NCI-H146 treated with DMSO at 0.1 percent for 48 hours (cell line): ENCODE results near the gene USP54.

Source experiments
- DNase-seq: peaks from one replicate; lab custom pipeline; 2025; ENCODE audit not compliant: unreplicated experiment; lab: John Stamatoyannopoulos, UW

The USP54 gene

DNA sequence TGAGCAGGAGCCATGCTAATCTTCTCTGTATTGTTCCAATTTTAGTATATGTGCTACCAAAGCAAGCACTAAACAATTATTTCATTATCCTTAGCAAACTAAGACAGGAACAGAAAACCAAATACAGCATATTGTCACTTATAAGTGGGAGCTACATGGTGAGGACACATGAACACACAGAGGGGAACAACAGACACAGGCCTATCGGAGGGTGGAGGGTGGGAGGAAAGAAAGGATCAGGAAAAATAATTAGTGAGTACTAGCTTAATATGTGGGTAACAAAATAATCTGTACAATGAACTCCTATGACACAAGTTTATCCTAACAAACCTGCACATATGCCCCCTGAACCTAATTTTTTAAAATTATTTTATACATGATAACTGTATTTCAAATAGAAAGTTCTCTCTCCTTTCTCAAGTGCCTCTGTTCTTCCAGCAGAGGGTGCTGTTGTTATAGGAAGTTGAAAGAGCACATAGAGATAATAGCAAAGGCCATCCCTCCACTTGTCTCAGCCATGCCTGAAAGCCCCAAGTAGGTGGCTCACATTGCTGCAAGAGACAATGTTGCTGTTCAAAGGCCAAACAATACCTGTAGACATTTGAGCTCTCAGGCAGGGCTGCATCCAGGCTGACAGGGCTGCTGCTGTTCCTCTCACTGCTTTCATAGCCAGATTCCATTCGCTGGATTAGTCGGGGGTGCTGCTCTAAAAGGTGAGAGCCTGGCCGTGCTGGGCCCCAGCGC is 61.9 kb downstream of the USP54 start:
- DNase-seq = peak; percentile 71

DNA sequence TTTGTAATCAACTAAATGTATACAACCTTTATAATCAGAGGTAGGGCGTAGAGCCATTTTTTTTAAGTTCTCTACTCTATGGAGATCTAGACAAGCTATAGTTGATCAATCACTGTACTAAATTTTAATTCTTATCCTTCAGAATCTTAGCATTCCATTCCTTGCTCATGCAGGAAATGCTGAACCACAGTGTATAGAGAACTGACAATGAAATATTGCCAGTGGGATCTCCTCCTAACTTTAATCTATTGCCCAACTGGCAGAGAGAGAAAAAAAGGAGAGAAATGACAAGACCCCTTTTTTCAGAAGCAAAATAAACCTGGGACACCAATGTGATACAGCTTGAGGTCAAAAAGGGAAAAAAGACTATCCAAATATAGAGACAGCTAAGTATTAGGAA is 68.9 kb downstream of the USP54 start:
- no peak for DNase-seq

DNA sequence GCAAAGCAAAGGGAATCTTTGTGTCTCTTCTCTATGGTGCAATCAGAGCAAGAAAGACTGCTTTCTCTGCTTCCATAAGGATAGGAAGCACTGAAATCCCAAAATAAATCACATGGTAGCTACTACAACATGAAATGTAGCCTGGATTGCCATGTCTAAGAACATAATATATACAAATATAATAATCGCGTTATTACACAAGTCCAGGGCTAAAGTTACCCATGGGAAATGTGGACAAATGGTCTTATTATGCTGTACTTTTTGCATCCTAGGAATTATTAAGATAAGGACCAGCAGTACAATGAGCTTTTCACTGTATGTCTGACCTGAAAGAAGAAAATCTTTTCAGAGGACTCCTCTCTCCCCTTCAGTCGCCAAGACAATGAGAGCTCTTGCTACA is 71.8 kb downstream of the USP54 start:
- no peak for DNase-seq

DNA sequence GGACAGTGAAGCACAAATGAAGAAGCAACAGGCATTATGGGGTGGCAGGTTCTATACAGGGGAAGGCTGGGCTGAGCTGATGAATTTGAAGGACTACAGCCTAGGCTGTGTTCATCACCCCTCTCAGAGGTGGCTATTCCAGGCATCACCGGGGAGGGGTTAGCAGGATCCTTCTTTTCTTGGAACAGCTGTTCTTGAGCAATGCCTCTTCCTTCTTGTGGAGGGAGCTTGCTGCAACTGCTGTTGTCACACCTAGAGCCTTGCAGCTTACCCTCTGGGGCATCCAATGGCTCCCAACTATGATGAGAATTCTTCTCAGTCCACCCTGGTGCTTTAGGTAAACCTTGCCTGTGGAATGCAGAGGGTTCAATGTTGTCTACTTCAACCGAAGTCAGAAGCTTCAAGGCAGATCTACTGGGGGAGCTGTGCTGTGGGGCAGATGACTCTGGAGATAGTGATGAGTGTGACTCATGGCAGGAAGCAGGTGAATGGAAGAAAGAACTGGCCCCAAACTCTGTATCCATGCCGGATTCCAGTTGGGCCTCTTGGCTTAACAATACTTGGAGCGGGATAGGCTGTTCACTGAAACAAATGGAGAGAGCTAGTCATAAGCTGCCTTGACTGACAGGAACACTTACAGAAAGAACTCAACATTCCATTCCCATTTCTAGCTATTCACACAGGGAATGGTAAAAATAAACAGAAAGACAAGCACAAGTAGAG is 73.8 kb downstream of the USP54 start:
- DNase-seq = no peak

DNA sequence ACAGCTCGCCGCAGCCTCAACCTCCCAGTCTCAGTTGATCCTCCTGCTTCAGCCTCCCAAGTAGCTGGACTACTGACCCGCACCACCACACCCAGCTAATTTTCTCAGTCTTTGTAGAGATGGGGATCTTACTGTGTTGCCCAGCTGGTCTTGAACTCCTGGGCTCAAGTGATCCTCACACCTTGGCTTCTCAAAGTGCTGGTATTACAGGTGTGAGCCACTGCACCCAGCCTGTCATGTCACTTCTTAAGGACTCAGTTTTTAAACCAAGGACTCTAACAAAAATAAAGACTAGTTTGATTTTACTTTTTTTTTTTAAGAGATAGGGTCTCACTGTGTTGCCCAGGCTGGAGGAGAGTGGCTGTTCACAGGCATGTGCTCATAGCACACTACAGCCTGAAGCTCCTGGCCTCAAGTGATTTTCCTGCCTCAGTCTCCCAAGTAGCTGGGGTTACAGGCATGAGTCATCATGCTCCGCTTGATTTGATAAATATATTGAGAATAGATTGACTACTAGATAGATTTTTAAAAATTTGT is 78.9 kb downstream of the USP54 start:
- no peak for DNase-seq

DNA sequence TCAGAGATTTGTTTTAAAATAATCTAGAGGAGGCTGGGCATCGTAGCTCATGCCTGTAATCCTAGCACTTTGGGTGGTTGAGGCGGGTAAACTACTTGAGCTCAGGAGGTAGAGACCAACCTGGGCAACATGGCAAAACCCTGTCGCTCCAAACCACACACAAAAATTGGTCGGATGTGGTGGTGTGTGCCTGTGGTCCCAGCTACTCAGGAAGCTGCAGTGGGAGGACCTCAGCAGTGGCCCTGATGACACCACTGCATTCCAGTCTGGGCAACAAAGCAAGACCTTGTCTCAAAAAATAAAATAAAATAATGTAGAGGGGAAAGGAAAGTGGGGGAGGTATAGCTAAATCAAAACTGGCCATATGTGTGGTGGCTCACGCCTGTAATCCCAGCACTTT is 81.4 kb downstream of the USP54 start:
- no peak for DNase-seq

DNA sequence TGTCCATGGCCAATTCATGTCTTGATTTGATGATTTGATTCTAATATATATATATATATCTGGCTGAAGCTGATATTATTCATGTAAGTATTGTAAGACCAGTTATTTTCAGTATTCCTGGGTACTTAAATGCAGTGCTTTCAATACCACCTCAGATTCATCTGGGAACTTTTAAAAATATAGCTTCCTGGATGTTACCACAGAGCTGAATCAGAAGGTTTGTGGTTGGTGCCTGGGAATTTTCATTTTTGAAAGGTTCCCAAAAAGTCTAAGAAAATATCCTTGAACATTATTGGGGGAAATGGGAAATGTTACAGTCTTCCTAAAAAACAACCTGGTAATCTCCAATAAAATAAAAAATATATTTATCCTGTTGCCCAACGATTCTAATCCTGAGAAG is 84.7 kb downstream of the USP54 start:
- DNase-seq = no peak

DNA sequence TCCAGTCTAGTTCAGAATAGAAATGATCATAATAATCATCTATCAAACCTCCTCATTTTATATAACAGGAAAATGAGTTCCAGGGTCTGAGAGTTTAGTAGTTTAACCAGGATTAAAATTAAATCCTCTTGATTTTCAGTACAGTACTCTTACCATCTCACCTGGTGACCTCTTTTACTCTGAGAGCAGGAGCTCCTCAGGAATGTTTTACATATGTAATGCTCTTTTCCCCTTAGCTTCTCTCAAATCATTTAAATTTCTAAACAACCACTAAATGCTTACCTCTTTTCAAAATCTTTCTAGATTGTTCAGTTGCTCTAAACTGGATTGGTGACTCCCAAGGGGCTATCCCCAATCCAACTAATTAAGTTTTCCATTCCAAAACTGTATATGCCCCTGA is 85.1 kb downstream of the USP54 start:
- DNase-seq = no peak

DNA sequence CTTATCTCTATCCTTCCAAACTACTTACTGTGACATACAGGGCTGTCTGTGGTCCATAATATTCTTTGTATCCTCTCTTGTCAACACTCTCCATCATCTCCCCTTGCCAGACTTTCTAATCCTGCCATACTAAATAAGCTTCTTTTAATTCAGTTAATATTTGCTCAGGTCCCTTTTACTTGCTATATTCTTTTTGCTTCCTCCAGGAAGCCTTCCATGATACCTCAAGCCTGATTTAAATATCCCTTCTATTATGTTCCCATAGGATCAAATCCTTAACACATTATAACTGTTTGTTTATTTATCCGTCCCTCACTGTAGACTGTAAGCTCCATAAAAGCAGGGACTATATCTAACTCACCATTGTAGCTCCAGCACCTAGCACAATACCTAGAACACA is 88.1 kb downstream of the USP54 start:
- no peak for DNase-seq

DNA sequence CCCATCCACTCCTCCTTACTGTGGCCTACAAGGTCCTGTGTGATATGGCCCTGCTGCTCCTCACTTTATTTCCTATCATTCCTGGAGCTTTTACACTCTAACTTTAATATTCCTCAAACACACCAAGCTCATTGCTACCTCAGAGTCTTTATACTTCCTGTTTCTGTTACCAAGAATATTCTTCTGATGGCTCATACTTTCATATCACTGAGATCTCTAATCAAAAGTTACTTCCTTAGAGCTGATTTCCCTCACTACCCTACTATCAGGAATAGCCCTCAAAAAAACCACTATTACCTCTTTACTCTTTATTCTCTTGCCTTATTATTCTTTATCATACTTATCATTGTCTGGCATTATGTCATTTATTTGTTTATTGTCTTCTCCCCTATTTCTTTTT is 89.5 kb downstream of the USP54 start:
- DNase-seq = no peak

DNA sequence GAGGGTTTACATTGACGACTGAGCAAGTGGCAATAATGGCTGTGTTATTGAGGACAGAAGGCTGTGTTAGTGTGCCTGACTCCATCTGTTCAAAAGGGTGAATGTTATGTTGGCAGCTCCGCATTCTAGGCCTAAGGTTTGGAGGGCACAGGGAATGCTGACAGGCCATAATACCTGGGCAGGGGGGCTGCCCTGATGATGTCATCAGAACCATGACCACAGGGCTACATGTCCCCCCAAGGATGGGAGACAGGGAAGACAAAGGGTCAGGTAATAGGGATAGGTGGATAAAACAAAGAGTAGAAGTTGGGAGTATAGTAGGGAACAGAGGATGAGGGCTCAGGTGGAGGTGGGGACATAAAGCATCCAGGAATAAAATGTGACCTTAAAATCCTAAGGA is 93.5 kb downstream of the USP54 start:
- no peak for DNase-seq

DNA sequence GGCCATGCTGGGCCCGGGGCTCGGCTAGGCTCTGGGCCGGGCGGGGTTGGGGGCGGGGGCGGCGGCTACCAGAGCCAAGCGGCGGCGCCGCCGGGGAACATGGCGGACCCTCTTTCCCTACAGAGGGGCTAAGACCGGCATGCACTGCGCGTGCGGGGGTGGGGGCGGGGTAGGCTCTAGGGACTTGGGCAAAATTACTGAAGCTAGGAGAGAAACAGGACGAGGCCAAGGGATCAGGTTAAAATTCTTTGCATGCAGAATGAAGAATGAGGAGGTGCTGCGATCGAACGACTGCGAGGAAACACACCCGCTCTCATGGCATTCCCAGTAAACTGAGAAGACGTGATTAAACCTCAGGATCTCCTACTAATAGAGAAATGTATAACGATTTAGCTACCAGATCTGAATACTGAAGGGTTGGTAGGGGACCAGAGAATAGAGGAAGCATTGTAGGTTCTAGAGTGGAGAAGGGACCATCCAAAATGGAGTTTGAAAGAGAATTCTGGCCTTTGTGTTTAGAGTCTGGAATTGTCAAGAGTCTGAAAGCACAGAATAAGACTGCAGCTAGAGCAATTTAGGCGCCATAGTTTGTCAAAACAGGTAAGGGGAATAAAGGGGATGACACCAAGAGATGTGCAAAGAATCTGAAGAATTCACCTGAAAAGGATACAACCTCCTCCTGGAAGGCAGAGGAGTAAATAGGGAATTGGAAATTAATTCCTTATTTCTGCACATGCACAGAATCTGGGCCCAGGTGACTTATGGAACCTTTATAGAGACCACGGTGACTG is 95.1 kb downstream of the USP54 start, which contains the start of gene PPP3CB:
Gene PPP3CB, minus strand, starts transcription at position 141 of the 791 bp plus-strand sequence. Its CDS starts 135 bp downstream, at position 6.
- DNase-seq = peak; percentile 89

DNA sequence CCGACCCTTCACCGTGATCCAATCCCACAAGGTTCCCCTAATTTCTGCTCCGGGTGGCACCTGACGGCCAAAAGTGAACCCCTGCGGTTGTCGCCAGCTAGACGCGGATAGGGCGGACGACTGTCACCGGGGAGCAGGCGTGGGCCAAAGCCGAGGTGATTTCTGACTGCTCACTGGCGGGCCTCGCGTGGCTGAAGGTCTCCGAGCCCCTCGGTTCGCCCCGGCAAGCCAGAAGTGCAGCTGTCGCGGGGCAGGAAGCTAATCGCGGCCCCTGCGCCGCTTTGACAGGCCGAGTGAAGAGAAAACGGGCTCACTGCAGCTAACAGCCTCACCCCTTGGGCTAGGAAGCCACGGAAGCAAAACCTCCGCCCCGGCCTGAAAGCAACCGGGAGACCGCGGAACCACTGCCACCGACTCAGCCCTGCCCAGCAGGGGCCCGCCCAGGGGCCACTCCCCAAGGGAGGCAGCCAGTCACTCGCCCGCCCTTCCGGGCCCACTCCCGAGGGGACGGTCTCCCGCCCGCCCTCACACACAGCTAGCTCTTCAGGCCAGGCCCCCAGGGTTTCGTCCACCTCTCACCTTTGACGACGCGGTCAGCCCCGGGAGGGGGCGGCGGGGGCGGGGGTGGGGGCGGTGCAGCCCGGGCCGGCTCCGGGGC is 95.8 kb downstream of the USP54 start:
- peak; percentile 84 for DNase-seq

DNA sequence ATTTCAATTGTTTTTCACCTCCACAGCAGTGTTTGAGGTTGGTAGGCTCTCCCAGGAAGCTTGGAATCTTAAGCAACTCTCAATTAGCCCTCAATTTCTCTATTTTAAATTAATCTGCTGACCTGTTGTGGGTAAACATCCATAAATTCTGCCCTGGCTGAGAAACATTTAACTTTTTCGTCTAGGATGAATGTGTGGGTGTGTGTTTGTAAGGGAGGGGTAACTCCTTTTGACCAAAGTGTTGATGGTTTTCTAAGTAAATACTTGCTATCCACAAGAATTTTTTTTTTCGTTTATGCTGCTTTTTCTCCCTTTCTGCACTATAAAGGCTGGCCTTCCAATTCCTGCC is 96.3 kb downstream of the USP54 start:
- DNase-seq = no peak

DNA sequence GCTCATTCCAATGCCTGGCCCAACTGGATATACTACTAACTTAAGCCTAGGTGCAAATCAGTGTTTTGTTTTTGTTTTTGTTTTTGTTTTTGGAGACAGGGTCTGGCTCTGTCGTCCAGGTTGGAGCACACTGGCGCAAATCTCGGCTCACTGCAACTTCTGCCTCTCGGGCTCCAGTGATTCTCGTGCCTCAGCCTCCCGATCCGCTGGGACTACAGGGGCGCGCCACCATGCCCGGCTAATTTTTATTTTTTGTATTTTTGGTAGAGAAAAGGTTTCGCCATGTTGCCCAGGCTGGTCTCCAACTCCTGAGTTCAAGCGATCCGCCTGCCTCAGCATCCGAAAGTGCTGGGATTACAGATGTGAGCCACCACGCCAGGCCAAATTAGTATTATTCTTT is 96.9 kb downstream of the USP54 start:
- DNase-seq = no peak

DNA sequence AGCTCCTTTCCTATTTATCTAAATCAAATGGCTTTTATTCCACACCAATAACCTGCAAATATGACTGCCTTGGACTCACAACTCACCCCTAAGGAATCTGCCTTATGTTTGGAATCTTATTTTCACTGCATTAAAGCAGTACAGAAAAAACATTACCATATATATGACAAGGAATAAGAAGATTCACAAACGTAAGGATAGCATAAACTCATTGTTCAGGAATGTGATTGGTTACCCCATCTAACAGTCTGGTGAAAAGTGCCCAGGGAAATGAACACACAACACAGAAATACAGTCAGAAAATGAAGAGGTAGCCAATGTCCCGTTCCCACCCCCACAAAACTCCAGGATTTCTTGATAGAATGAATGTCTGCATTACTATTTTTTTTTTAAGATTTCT is 97.4 kb downstream of the USP54 start:
- no peak for DNase-seq

DNA sequence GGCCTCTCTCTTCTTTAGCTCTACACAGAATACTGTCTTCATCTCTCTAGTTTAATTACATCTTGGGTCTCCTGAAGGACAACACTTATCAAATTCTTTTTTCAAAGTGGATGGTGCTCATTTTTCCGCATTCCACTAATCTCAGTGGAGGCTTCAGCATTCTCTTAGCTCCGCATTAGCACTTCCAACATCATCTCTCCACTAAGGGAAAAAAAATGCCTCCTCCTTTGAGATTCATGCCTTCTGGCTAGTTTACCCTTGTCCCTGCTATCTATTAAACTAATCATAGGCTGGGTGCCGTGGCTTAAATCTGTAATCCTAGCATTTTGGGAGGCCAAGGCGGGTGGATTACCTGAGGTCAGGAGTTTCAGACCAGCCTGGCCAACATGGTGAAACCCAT is 104.5 kb downstream of the USP54 start:
- no peak for DNase-seq

DNA sequence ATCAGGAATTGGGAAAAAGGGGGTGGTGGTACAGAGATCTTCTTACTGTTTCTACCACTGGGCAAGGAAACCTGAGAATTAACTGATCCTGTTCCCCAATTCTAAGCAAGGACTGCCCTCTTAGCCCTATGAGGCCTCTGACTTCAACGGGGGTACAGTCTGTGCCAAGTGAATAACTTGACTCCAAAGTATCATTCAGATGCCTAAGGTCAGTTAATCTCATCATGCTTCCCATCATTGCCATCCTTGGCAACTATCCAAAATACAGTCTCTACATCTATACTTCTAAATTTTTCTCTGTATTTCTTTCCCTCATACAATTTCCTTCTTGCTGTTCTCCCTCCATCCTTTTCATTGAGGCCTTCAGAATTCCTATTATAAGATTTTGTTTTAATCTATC is 105.8 kb downstream of the USP54 start:
- no peak for DNase-seq

DNA sequence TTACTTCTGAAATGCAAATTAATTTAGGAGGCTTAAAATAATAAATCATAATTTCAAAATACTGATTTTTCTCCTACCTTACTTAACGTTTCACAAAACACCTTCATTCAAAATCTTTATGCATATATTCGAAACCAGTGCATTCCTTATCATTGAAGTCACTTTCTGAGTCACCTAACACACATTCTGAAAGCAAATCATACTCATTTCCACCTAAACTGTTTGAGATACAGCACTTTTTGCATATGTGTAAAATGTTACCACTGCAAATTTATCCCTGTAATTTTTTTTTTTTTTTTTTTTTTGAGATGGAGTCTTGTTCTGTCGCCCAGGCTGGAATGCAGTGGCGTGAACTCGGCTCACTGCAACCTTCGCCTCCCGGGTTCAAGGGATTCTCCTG is 111.0 kb downstream of the USP54 start:
- no peak for DNase-seq

DNA sequence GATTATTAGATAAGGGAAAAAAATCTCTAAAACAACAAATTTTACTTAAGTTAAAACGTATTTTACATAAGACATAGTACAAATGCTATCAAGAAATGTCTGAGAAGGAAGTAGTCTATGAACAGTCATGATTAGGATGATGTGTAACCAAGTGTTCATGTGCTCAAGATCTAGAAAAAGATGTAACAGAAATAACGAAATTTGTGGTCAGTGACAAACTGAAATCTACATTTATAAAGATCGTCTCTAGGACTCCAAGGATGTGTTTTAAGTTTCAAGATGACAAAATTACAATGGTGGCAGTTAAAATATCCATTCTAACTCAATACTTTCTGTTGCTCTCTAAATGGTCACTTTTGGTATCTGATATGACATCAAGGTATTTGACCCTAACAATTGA is 112.5 kb downstream of the USP54 start:
- no peak for DNase-seq

DNA sequence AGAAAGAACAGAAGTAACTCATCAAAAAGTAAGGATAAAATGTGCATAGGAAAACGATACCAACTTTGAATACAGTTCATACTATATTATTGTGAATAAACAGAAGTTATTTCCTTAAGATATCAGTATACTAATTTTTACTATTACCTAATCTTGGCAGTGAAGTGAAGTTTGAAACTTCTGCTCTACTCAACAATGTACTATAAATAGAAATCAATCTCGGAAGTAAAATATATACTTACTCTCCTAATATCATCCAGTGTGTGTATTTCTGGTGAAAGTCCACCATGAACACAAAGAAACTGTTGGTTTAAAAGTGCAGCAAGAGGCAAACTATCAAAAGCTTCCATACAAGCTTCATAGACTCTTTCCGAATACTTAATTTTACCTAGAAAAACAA is 119.9 kb downstream of the USP54 start:
- DNase-seq = no peak
